Stimulated activated effector memory CD8-positive, alpha-beta T cell treated with anti-CD3 and anti-CD28 coated beads, Interleukin-12 subunit alpha, Interleukin-12 subunit beta, amount 100 ng/mL, for 72 hours (primary cell): ENCODE results near the gene AMDHD2.
"Not testable (repeated sequence)": the region's sequence is repeated elsewhere in the genome, so short reads cannot be mapped to it uniquely, and the experiment has no call there.

Experiments used
- ATAC-seq: fragments of 150-1000 bp; cut with Tn5 transposase; 2 replicates; pipeline ENCODE4 v1.10.0; 2021
- DNase-seq, 2 donors: peaks; one replicate each; pipeline ENCODE4 v3.0.0; 2021 to 2022; ENCODE audit warnings: low spot score in 2 of 2
- H3K27ac Mint-ChIP-seq: one replicate; pipeline ENCODE4 v1.8.0; 2022; ENCODE audit warnings: mild to moderate bottlenecking, mixed read lengths
- H3K36me3 Mint-ChIP-seq: one replicate; pipeline ENCODE4 v1.8.0; 2022; ENCODE audit warnings: mild to moderate bottlenecking, mixed read lengths
- H3K4me1 Mint-ChIP-seq: one replicate; pipeline ENCODE4 v1.8.0; 2022; ENCODE audit warnings: mixed read lengths
- H3K4me3 Mint-ChIP-seq: one replicate; pipeline ENCODE4 v1.8.0; 2022; ENCODE audit warnings: mild to moderate bottlenecking, mixed read lengths
- H3K9me3 Mint-ChIP-seq: one replicate; pipeline ENCODE4 v1.8.0; 2022; ENCODE audit warnings: mixed read lengths

AMDHD2 gene

DNA sequence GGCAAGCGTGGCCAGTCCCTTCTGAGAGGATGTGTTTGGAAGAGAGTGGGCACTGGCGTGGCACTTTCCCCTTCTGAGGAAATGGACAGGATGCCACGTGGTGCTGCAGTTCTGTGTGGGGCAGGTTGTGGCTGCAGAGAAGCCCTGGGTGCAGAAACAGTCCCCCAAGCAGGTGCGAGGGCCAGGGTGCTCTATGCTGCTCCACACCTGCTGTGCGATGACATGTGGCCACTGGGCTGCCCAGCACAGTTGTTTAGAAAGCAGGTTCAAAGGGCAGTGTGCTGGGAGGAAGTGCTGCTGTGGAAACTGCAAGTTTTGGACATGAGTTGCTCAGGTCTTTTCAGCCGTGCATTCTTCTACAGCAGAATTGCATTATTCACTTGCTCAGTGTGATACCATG lies 21.2 kb downstream of the AMDHD2 start:
- H3K36me3 Mint-ChIP-seq, result peaks cover 34% of the 10 kb centered on the region
- peak overlapping the region; percentile 88 for H3K27ac Mint-ChIP-seq
- ATAC-seq, DNase-seq, H3K9me3 Mint-ChIP-seq: not testable (repeated sequence)
- H3K4me3 Mint-ChIP-seq, result peak overlapping the region; percentile 40
- peaks cover 39% of the 10 kb centered on the region for H3K4me1 Mint-ChIP-seq

DNA sequence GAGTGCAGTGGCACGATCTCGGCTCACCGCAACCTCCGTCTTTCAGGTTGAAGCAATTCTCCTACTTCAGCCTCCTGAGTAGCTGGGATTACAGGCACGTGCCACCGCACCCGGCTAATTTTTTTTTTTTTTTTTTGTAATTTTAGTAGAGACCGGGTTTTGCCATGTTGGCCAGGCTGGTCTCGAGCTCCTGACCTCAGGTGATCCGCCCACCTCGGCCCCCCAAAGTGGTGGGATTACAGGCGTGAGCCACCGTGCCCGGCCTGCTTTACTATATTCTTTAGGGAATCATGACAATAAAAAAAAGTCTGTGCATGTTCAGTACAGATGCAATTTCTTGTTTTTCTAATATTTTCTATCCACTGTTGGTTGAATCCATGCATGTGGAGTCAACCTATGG lies 23.6 kb downstream of the AMDHD2 start:
- H3K9me3 Mint-ChIP-seq, ATAC-seq, DNase-seq, H3K27ac Mint-ChIP-seq, H3K4me3 Mint-ChIP-seq: not testable (repeated sequence)
- Mint-ChIP-seq H3K36me3 (peaks cover 28% of the 10 kb centered on the region), H3K4me1 (peaks cover 35% of the 10 kb centered on the region)

DNA sequence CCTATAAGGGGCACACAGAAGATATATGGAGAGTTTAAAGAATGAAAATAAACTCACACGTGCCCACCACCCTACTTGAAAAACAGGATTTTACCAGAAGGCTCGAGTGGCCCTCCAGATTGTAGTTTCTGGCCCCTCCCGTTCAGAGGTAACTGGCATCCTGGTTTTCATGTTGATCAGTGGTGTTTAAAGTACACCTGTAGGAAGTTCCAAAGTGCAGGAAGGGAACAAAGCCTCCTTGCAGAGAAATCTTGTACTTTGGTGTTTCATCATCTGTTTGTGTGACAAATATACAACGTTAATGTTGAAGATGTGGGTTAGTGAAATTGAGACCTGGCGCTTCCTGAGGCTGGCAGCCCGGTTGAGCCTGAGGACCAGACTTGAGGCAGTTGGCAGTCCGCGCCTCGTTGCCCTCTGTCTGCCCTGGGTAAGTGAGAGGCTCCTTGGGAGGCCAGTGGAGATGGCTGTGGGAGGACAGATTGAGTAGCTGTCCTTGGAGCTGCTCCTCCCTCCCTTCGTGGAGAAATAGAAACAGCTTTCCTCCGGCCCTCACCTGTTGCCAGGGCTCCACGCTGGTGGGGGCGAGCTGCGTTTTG lies 30.2 kb downstream of the AMDHD2 start:
- H3K27ac Mint-ChIP-seq, ATAC-seq, DNase-seq: not testable (repeated sequence)

DNA sequence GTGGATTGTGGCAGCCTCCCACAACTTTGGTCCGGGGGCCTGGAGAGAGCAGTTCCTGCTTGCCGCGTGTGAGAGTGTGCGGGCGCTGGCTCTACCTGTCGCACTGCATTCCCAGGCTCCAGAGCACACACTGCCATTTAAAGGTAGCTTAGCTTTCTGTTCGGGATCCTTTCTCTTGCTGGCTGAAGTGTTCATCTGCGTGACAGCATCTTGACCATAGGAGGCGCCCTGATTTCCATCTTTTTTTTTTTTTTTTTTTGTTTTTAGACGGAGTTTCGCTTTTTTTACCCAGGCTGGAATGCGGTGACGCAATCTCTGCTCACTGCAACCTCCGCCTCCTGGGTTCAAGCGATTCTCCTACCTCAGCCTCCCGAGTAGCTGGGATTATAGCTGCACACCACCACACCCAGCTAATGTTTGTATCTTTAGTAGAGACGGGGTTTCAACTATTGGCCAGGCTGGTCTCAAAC lies 31.3 kb downstream of the AMDHD2 start:
- not testable (repeated sequence) for H3K27ac Mint-ChIP-seq, H3K9me3 Mint-ChIP-seq, H3K4me1 Mint-ChIP-seq, DNase-seq, ATAC-seq, H3K36me3 Mint-ChIP-seq, H3K4me3 Mint-ChIP-seq

More for the DNA sequence above, 30.2 kb downstream of the AMDHD2 start:
- not testable (repeated sequence) for H3K36me3 Mint-ChIP-seq, H3K4me3 Mint-ChIP-seq, H3K4me1 Mint-ChIP-seq, H3K9me3 Mint-ChIP-seq

DNA sequence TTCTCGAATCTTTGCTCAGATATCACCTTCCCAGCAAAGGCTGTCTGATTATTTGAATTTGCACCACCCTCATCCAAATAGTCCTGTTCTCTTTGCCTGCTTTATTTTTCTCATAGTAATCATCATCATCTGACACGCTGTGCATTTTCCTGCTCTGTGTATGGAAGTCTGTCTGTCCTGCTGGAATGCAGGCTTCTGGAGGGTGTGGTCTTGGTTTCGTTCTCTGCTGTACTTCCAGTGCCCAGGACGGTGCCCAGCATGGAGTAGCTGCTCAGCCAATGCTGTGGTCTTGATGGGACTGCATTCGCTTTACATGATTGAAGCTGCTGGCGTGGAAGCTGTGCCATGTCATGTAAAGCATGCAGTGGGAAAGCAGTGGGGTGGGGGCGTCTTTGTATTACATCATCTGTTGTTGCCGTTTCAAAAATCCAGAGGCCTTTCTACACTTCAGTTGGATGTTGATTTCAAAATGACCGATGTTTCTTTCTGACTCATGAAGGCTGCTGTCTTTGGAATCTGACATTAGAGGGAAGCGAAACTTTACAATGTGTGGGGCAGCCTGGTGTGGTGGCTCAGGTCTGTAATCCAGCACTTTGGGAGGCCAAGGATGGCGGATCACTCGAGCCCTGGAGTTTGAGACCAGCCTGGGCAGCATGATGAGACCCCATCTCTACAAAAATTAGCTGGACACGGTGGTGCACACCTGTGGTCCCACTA lies 34.7 kb downstream of the AMDHD2 start:
- not testable (repeated sequence) for H3K9me3 Mint-ChIP-seq, ATAC-seq, H3K4me1 Mint-ChIP-seq, H3K36me3 Mint-ChIP-seq, DNase-seq, H3K27ac Mint-ChIP-seq, H3K4me3 Mint-ChIP-seq

DNA sequence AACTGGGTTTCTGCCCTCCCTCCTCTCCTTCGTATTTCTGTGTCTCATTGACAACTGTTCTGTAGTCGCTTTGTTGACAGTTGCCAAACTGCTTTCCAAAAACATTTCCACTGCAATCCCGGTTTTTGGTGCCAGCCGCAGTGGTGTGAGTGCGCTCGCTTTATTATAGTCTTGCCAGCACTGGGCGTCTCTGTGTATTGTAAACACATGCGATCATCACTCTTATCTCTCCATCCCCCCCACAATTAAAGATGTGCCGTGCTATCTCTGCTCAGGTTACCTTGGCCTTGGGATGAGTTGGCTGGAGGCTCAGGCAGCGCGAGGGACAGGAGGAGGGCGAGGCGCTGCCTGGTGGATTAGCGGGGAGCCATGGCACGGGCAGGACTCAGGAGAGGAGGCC lies 37.0 kb downstream of the AMDHD2 start:
- ATAC-seq, H3K27ac Mint-ChIP-seq, H3K4me3 Mint-ChIP-seq, H3K9me3 Mint-ChIP-seq, H3K36me3 Mint-ChIP-seq, DNase-seq, H3K4me1 Mint-ChIP-seq: not testable (repeated sequence)

DNA sequence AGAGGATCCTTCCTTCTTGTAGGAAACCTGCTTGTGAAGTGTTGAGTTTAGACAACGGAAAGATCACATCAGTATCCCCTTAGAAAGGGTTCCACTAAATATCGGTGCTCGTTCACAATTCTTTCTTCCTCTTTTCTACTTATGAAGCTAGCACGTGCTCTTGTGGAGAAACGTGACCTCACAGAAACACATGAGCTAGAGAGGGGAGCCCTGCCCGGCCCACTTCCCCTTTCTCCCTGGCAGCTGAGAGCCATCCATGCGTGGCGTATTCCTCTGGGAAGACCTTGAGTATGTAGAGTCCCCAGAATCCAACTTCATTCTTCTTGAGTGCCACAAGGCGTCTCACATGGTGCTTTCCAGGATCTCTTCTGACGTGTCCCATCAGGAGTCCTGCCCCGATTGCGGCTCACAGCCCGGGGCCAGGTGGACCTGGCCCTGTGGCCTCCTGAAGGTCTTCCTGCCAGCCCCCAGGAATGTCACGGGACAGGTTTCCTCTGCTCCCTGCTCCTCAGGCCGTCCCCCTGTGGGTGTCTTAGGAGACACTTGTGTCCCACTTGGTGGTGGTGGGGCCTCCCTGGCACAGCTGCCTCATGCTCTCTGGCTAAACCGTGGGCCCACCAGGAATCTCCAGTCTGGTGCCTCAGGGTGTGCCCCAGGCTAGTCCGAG lies 40.1 kb downstream of the AMDHD2 start:
- H3K9me3 Mint-ChIP-seq, H3K27ac Mint-ChIP-seq, H3K4me3 Mint-ChIP-seq, H3K36me3 Mint-ChIP-seq, DNase-seq, H3K4me1 Mint-ChIP-seq, ATAC-seq: not testable (repeated sequence)

DNA sequence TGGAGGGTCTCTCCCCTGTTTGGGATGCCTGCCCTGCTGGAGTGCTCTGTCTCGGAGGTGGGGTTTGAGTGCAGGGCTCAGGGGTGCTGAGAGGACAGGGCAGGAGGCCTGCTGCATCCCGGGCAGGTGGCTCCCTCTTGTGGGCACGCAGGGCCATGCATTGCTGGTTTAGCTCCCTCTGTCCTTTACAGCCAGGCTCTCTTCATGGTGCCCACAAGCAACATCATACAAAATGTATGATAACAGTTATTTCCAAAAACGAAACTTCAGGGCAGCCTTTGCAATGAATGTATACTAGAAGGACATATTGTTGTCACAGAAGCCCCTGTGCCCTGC lies 40.6 kb downstream of the AMDHD2 start:
- H3K27ac Mint-ChIP-seq, H3K36me3 Mint-ChIP-seq, H3K9me3 Mint-ChIP-seq, H3K4me3 Mint-ChIP-seq, H3K4me1 Mint-ChIP-seq: not testable (repeated sequence)
- peak; percentile 52 to 71 for DNase-seq
- ATAC-seq, result peak; percentile 95

DNA sequence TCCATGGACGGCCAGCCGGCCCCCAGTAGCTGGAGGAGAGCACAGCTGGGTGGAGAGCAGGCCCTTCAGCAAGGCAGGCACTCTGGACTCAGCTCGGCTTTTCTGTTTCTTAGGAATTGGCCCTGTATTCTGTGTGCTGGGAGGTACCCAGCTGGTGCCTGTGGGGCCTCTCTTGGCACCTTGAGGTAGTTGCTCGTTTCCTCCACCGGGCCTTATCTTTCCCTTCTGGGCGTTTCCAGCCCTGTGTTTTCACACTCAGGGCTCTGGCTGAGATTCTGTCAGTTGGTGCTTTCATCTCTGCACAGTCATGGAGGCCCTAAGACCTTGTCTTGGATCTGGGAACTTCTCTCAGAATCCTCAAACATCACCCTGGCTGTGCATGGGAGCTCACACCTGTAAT lies 47.3 kb downstream of the AMDHD2 start:
- ATAC-seq, DNase-seq, H3K9me3 Mint-ChIP-seq, H3K4me1 Mint-ChIP-seq, H3K4me3 Mint-ChIP-seq, H3K36me3 Mint-ChIP-seq, H3K27ac Mint-ChIP-seq: not testable (repeated sequence)

DNA sequence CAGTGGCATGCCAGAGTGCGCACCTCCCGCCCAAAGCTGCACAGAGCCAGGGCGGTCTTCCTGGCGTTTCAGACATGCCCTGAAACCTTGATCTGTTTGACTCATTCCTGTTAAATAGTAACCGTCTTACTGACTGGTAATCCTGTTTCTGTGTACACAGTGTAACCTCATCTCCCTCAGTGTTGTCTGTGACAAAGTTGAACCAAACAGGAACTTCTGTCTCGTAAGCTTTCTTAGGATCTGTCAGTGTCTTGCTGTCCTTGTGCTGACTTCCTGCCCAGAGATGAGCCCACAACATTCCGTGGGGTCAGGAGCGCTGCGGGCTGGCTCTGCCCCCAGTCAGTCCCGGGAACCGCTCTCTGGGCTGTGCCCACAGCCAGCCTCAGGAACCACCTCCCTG lies 48.4 kb downstream of the AMDHD2 start:
- H3K4me1 Mint-ChIP-seq, H3K4me3 Mint-ChIP-seq, ATAC-seq, H3K27ac Mint-ChIP-seq, DNase-seq, H3K36me3 Mint-ChIP-seq, H3K9me3 Mint-ChIP-seq: not testable (repeated sequence)

DNA sequence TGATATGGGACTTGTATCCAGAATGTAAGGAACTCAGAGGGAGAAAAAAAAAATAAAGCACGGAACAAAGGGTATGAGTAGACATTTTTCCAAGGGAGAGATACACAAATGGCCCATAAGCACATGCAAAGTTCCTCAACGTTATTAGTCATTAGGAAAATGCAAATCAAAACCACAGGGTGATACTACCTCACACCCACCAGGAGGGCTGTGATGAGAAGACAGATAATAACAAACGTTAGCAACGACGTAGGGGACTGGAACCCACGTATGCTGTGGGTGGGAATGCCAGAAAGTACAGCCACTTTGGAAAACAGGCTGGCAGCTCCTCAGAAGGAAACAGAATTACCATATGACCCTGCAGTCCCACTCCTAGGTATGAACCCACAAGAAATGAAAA lies 52.5 kb downstream of the AMDHD2 start:
- H3K9me3 Mint-ChIP-seq, DNase-seq, H3K4me3 Mint-ChIP-seq, H3K36me3 Mint-ChIP-seq, H3K4me1 Mint-ChIP-seq, H3K27ac Mint-ChIP-seq: not testable (repeated sequence)
- peak; percentile 85 for ATAC-seq

DNA sequence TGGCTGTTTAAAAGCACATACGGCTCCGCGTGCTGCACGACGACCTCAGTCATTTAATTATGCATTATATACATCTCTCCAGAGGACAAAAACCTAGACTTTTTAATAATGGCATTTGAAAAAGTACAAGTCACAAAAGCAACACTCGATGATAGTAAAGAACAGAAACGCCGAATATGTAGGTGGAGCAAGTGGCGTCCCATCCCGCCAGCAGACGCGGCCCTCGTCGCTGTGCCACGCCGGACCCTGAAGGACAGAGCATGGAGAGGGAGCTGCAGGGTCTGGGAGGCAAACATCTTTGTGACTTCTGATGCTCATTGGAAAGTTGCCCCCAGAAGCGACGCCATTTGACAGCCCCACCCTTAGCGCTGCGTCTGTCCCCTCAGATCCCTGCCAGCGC lies 55.7 kb downstream of the AMDHD2 start:
- not testable (repeated sequence) for H3K36me3 Mint-ChIP-seq, H3K9me3 Mint-ChIP-seq, H3K4me3 Mint-ChIP-seq, ATAC-seq, H3K4me1 Mint-ChIP-seq, DNase-seq, H3K27ac Mint-ChIP-seq

DNA sequence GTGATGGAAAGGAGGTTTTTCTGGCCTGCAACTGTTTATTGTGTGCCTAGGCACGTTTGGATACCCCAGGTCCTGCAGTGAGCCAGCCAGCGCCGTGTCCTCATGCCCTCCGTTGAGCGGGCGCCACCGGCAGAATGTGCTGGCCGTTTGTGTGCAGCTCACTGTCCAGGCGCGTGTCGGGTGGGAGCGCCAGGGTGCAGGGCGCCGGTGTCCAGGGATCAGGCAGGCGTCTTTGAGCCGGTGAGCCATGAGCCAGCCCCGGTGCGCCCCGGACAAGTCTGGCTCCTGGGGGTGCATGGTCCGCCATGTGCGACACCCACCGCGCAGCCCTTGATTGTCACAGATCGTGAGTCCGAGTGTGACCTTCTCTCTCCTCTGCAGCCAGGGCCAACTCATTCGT lies 56.9 kb downstream of the AMDHD2 start:
- H3K9me3 Mint-ChIP-seq, H3K36me3 Mint-ChIP-seq, H3K4me1 Mint-ChIP-seq, H3K27ac Mint-ChIP-seq, ATAC-seq, H3K4me3 Mint-ChIP-seq: not testable (repeated sequence)
- peak in 1 of 2 donors; percentile 41 for DNase-seq

DNA sequence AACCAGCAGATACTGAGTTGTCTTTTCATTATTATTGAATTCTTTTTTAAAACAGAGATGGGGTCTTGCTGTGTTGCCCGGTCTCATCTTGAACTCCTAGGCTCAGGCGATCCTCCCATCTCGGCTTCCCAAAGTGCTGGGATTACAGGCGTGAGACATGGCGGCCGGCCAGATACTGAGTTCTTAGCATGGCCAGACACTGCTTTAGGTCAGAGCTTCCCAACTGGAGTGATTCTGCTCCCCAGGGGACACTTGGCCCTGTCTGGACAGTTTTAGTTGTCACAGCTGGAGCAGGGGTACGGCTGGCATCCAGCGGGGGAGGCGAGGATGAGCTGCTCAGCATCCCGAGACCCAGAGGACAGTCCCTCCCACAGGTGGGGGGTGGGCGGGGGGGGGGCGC lies 58.7 kb downstream of the AMDHD2 start:
- H3K9me3 Mint-ChIP-seq, H3K4me1 Mint-ChIP-seq, H3K27ac Mint-ChIP-seq, H3K36me3 Mint-ChIP-seq, H3K4me3 Mint-ChIP-seq, ATAC-seq, DNase-seq: not testable (repeated sequence)

DNA sequence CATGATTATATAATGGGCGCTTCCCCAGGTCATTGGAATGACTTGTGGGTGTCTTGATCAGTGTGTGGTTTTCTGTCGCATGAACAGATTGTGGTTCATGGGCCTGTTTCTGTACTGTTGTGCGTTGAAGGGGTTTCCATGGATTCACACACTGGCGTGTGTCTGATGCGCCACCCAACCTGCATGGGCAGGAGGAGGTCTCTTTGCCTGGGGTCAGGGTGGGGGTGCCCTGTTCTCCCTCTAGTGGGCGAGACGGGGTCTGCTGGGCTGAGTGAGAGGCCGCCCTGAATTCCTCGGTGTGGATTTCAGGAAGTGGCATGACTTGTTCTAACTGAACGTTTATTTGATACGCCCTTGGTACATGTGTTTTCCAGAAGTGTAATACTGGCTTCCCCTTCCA lies 60.0 kb downstream of the AMDHD2 start:
- H3K27ac Mint-ChIP-seq, H3K9me3 Mint-ChIP-seq, DNase-seq, H3K4me3 Mint-ChIP-seq, H3K4me1 Mint-ChIP-seq, H3K36me3 Mint-ChIP-seq: not testable (repeated sequence)
- ATAC-seq, result peak; percentile 43

DNA sequence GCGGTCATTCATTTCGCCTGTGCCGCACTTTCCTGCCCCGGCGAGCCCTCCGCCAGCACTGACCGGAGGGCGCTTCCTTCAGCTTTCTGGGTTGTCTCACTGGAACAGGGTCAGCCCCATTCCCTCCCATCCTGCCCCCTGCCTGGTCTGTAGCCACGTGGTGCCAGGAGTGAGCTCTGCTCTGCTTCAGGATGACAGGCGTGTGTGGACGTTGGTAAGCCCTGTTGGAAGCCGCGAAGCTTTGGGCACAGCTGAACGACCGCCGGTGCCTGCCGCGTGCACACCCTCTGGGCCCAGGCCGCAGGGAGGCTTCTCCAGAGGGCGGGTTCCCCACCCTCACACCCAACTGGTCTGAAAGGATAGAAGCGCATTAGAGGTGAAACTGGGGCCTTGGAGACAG lies 60.6 kb downstream of the AMDHD2 start:
- ATAC-seq, H3K4me3 Mint-ChIP-seq, DNase-seq, H3K27ac Mint-ChIP-seq, H3K36me3 Mint-ChIP-seq, H3K9me3 Mint-ChIP-seq, H3K4me1 Mint-ChIP-seq: not testable (repeated sequence)
